CD4-positive, alpha-beta T cell treated with Interleukin-17A for 4 hours (primary cell): ENCODE measurements around the gene MBD3.
"Not testable (repeated sequence)": the region's sequence is repeated elsewhere in the genome, so short reads cannot be mapped to it uniquely, and the experiment has no call there.

Source experiments
- DNase-seq: peaks from one replicate; pipeline ENCODE4 v3.0.0-alpha.2; 2020; ENCODE audit warnings: mixed read lengths

MBD3 gene

GRCh38 chr19:1592755-1593500 lies at the start of gene MBD3:
TSS of gene MBD3 (minus strand) at chr19:1592865. CDS start at chr19:1592631, 234 bp downstream.
- DNase-seq = peak; percentile 94

GRCh38 chr19:1640893-1641448 lies 48.3 kb upstream of the MBD3 start:
- not testable (repeated sequence) for DNase-seq

GRCh38 chr19:1636325-1637236 lies 43.9 kb upstream of the MBD3 start:
- DNase-seq = no peak

GRCh38 chr19:1634938-1635243 lies 42.2 kb upstream of the MBD3 start:
- no peak for DNase-seq

GRCh38 chr19:1634242-1634937 lies 41.7 kb upstream of the MBD3 start:
- no peak for DNase-seq

- DNase-seq = no peak
Observed at GRCh38 chr19:1633269-1633826, 40.7 kb upstream of the MBD3 start.

GRCh38 chr19:1632462-1633268 lies 40.0 kb upstream of the MBD3 start:
- no peak for DNase-seq

- no peak for DNase-seq
Observed at GRCh38 chr19:1631557-1632100, 39.0 kb upstream of the MBD3 start.

- DNase-seq = no peak
Observed at GRCh38 chr19:1630811-1631210, 38.1 kb upstream of the MBD3 start.

- no peak for DNase-seq
Observed at GRCh38 chr19:1630012-1630411, 37.3 kb upstream of the MBD3 start.

GRCh38 chr19:1629256-1629808 lies 36.7 kb upstream of the MBD3 start:
- no peak for DNase-seq

GRCh38 chr19:1627194-1627593 lies 34.5 kb upstream of the MBD3 start:
- no peak for DNase-seq

GRCh38 chr19:1626417-1627010 lies 33.8 kb upstream of the MBD3 start:
- no peak for DNase-seq

GRCh38 chr19:1624458-1624857 lies 31.8 kb upstream of the MBD3 start:
- DNase-seq = peak; percentile 61

- DNase-seq = no peak
Observed at GRCh38 chr19:1622541-1622940, 29.9 kb upstream of the MBD3 start.

GRCh38 chr19:1622007-1622406 lies 29.3 kb upstream of the MBD3 start:
- DNase-seq = no peak

- no peak for DNase-seq
Observed at GRCh38 chr19:1621574-1621973, 28.9 kb upstream of the MBD3 start.

- DNase-seq = no peak
Observed at GRCh38 chr19:1621021-1621420, 28.4 kb upstream of the MBD3 start.

- DNase-seq = no peak
Observed at GRCh38 chr19:1620502-1620901, 27.8 kb upstream of the MBD3 start.

- DNase-seq = no peak
Observed at GRCh38 chr19:1619703-1620102, 27.0 kb upstream of the MBD3 start.

GRCh38 chr19:1619094-1619439 lies 26.4 kb upstream of the MBD3 start:
- DNase-seq = no peak
